NCI-H2227 (cell line): ENCODE measurements around the gene PEX6.
A peak's percentile ranks its signal among the peaks of the same experiment; 100 is the strongest.
"Not testable (repeated sequence)": the region's sequence is repeated elsewhere in the genome, so short reads cannot be mapped to it uniquely, and the experiment has no call there.

Experiments
- DNase-seq: peaks from one replicate; lab custom pipeline; 2025; ENCODE audit not compliant: unreplicated experiment; lab: John Stamatoyannopoulos, UW

Gene PEX6

GRCh38 chr6:42966571-42966970 is 12.4 kb downstream of the PEX6 start:
- DNase-seq, result no peak

- DNase-seq, result peak; percentile 14
Measured at GRCh38 chr6:42963855-42964605, 15.0 kb downstream of the PEX6 start.

- DNase-seq, result no peak
Measured at GRCh38 chr6:42963179-42963854, 15.7 kb downstream of the PEX6 start.

GRCh38 chr6:42962502-42963178 is 16.3 kb downstream of the PEX6 start:
- no peak for DNase-seq

- no peak for DNase-seq
Measured at GRCh38 chr6:42962096-42962495, 16.9 kb downstream of the PEX6 start.

- DNase-seq, result no peak
Measured at GRCh38 chr6:42961020-42961470, 17.9 kb downstream of the PEX6 start.

- DNase-seq, result peak; percentile 63
Measured at GRCh38 chr6:42960243-42961019, 18.6 kb downstream of the PEX6 start, which contains the start of gene GNMT. GNMT (plus strand) TSS chr6:42960754; CDS start chr6:42960768, 14 bp downstream.

GRCh38 chr6:42959917-42960242 is 19.1 kb downstream of the PEX6 start:
- no peak for DNase-seq

- DNase-seq, result no peak
Measured at GRCh38 chr6:42958125-42958524, 20.9 kb downstream of the PEX6 start.

- not testable (repeated sequence) for DNase-seq
Measured at GRCh38 chr6:42954405-42954804, 24.6 kb downstream of the PEX6 start.

GRCh38 chr6:42952389-42952788 is 26.6 kb downstream of the PEX6 start:
- DNase-seq, result no peak

- no peak for DNase-seq
Measured at GRCh38 chr6:42947950-42948349, 31.0 kb downstream of the PEX6 start.

- DNase-seq, result no peak
Measured at GRCh38 chr6:42942444-42942843, 36.5 kb downstream of the PEX6 start.

- DNase-seq, result not testable (repeated sequence)
Measured at GRCh38 chr6:42941356-42941755, 37.6 kb downstream of the PEX6 start.

- DNase-seq, result no peak
Measured at GRCh38 chr6:42940493-42941045, 38.4 kb downstream of the PEX6 start.

GRCh38 chr6:42939810-42940167 is 39.2 kb downstream of the PEX6 start:
- no peak for DNase-seq

GRCh38 chr6:42938987-42939809 is 39.8 kb downstream of the PEX6 start:
- DNase-seq, result no peak

- no peak for DNase-seq
Measured at GRCh38 chr6:42938428-42938796, 40.6 kb downstream of the PEX6 start.

- no peak for DNase-seq
Measured at GRCh38 chr6:42937548-42938427, 41.2 kb downstream of the PEX6 start.
